Endothelial cell of coronary artery (primary cell): ENCODE measurements around the gene ZNF154. TPM values are rescaled to one million over a fixed set of nuclear protein-coding genes. Genes with fewer than 3 reads are reported as not detected.

Source experiments
- total RNA-seq: library from RNA; depleted of rRNA; stranded (reverse); fragments of >200 nt; gene quantifications from 2 replicates; pipeline ENCODE4 v1.2.3, GENCODE V29; 2014

The ZNF154 gene
- total RNA-seq, result 0.27 and 2.4 TPM in 2 replicates

GRCh38 chr19:57708641-57709361, at the start of gene ZNF154:
TSS of gene ZNF154 (minus strand) at chr19:57709204. CDS start at chr19:57708971, 233 bp downstream.

GRCh38 chr19:57746580-57747471, 37.8 kb upstream of the ZNF154 start, which contains the start of gene ZNF776:
TSS of gene ZNF776 (plus strand) at chr19:57746815. CDS start at chr19:57747059, 244 bp downstream.

GRCh38 chr19:57668635-57669034, 40.4 kb downstream of the ZNF154 start, which contains the start of gene ZSCAN4:
TSS of gene ZSCAN4 (plus strand) at chr19:57668935. CDS start at chr19:57676146, 7,211 bp downstream.

Other genes with a start within 250 kb of the ZNF154 start
- 10.2 and 18.1 TPM in 2 replicates for gene ZNF772, start 231.6 kb downstream of the ZNF154 start, total RNA-seq
- gene ZNF419, start 221.5 kb downstream of the ZNF154 start, total RNA-seq, result 7.1 and 9.7 TPM in 2 replicates
- gene ZNF773, start 209.3 kb downstream of the ZNF154 start, total RNA-seq, result 5.8 and 9.9 TPM in 2 replicates
- 3.5 and 4.7 TPM in 2 replicates for gene ZNF549, start 181.8 kb downstream of the ZNF154 start, total RNA-seq
- 4.9 and 7.2 TPM in 2 replicates for gene ZNF550, start 149.3 kb downstream of the ZNF154 start, total RNA-seq
- 3.8 TPM in 2 replicates for gene ZNF416, start 130.3 kb downstream of the ZNF154 start, total RNA-seq
- gene ZIK1, start 125.1 kb downstream of the ZNF154 start, total RNA-seq, result 1.1 and 5.5 TPM in 2 replicates
- gene ZNF530, start 109.3 kb downstream of the ZNF154 start, total RNA-seq, result 3.3 and 3.7 TPM in 2 replicates
- gene ZNF134, start 95.0 kb downstream of the ZNF154 start, total RNA-seq, result 13.9 and 16.3 TPM in 2 replicates
- 8.7 and 12.0 TPM in 2 replicates for gene ZNF211, start 76.0 kb downstream of the ZNF154 start, total RNA-seq
- not detected in 2 replicates for gene ZSCAN4, start 40.3 kb downstream of the ZNF154 start, total RNA-seq
- gene ZNF551, start 27.2 kb downstream of the ZNF154 start, total RNA-seq, result 6.9 and 7.0 TPM in 2 replicates
- gene ZNF671, start 18.4 kb upstream of the ZNF154 start, total RNA-seq, result 4.3 and 6.6 TPM in 2 replicates
- 17.5 and 18.3 TPM in 2 replicates for gene ZNF776, start 37.6 kb upstream of the ZNF154 start, total RNA-seq
- 10.3 and 17.8 TPM in 2 replicates for gene ZNF586, start 60.5 kb upstream of the ZNF154 start, total RNA-seq
- 5.4 and 5.5 TPM in 2 replicates for gene ZNF552, start 105.7 kb upstream of the ZNF154 start, total RNA-seq
- 20.2 and 34.4 TPM in 2 replicates for gene ZNF587B, start 121.1 kb upstream of the ZNF154 start, total RNA-seq
- 26.0 and 31.2 TPM in 2 replicates for gene ZNF587, start 140.7 kb upstream of the ZNF154 start, total RNA-seq
- 3.8 and 7.2 TPM in 2 replicates for gene ZNF814, start 179.8 kb upstream of the ZNF154 start, total RNA-seq
- 13.1 and 16.8 TPM in 2 replicates for gene ZNF417, start 207.4 kb upstream of the ZNF154 start, total RNA-seq
- gene ZNF418, start 226.2 kb upstream of the ZNF154 start, total RNA-seq, result 3.1 and 8.8 TPM in 2 replicates
- gene ZNF256, start 238.5 kb upstream of the ZNF154 start, total RNA-seq, result 3.6 and 4.1 TPM in 2 replicates